ENCODE results near the gene BNC2.

BNC2 gene

GRCh38 chr9:16899606-16900005 is 29.1 kb upstream of the BNC2 start:
- ChIA-PET CTCF (no interaction called here), POLR2A (no interaction called here)
- TF ChIP-seq, protein P1, sequence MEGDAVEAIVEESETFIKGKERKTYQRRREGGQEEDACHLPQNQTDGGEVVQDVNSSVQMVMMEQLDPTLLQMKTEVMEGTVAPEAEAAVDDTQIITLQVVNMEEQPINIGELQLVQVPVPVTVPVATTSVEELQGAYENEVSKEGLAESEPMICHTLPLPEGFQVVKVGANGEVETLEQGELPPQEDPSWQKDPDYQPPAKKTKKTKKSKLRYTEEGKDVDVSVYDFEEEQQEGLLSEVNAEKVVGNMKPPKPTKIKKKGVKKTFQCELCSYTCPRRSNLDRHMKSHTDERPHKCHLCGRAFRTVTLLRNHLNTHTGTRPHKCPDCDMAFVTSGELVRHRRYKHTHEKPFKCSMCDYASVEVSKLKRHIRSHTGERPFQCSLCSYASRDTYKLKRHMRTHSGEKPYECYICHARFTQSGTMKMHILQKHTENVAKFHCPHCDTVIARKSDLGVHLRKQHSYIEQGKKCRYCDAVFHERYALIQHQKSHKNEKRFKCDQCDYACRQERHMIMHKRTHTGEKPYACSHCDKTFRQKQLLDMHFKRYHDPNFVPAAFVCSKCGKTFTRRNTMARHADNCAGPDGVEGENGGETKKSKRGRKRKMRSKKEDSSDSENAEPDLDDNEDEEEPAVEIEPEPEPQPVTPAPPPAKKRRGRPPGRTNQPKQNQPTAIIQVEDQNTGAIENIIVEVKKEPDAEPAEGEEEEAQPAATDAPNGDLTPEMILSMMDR (IDR thresholded peaks at IDR 0.05; ENCODE audit: control extremely low read depth, extremely low read depth, low read depth, missing control alignments): no peak
- DNase-seq (ENCODE audit: extremely low spot score): no peak

DNA sequence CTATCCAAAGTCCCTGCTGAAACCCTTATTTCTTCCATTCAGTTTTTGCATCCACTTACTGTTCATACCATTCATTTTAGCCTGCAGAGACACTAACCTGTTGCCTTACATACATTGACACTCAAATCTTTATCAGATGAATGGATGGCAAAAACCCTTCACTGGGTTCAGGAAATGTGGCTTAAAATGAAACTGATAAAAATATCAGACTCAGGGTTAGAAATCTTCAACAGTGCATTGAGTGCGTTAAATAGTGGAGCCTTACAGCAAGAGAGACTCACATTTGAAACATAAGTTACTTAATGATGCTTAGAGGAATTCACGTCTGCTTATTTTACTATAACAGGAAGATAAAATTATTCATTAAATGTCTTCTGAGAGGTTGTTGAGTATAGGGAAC is 28.0 kb upstream of the BNC2 start:
- ChIA-PET POLR2A (no interaction called here), CTCF (no interaction called here)
- TF ChIP-seq, protein P1 (IDR thresholded peaks at IDR 0.05; ENCODE audit: control extremely low read depth, extremely low read depth, low read depth, missing control alignments): no peak
- DNase-seq (ENCODE audit: extremely low spot score): no peak

GRCh38 chr9:16888594-16888993 is 18.1 kb upstream of the BNC2 start:
- TF ChIP-seq, protein P1 (IDR thresholded peaks at IDR 0.05; ENCODE audit: control extremely low read depth, extremely low read depth, low read depth, missing control alignments): no peak
- no peak for DNase-seq (ENCODE audit: extremely low spot score)
- CTCF ChIA-PET: no interaction called here
- POLR2A ChIA-PET: no interaction called here

GRCh38 chr9:16885931-16886330 is 15.5 kb upstream of the BNC2 start:
- no peak for DNase-seq (ENCODE audit: extremely low spot score)
- POLR2A ChIA-PET: no interaction called here

DNA sequence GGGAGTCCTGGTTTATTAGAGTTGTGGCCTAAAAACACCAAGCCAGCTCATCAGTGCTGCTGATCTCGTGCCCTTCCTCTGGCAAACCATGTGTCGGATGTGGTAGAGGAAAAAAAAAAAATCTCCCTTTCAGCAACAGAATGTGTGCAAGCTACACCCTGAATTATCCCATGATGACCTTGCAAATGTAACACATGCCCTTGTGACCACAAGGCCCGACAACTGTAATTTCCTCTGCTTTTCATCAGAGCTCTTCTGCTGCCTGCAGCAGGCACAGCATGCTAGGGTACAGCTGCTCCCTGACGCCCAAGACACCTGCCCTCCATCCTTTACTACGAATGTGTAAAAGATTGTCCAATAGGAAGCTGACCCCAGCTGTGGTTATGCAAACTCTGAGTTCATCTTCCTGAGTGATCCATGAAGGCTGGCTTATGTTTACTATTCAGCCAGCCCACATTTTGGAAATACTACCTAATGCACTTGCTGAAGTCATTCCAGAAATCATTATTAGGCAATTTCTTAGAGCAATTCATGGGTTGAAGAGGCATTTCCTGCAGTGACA is 14.6 kb upstream of the BNC2 start:
- DNase-seq (ENCODE audit: extremely low spot score): no peak
- TF ChIP-seq, protein P1 (IDR thresholded peaks at IDR 0.05; ENCODE audit: control extremely low read depth, extremely low read depth, low read depth, missing control alignments): no peak
- ChIA-PET POLR2A (no interaction called here), CTCF (interaction anchor here (2.0 kb wide), 1 partner anchor 11 kb away, joined by 7 read pairs; no protein-coding TSS in a partner anchor)

More at GRCh38 chr9:16885931-16886330, 15.5 kb upstream of the BNC2 start:
- TF ChIP-seq, protein P1 (IDR thresholded peaks at IDR 0.05; ENCODE audit: control extremely low read depth, extremely low read depth, low read depth, missing control alignments): no peak
- CTCF ChIA-PET: interaction anchor here (2.0 kb wide), 1 partner anchor 10 kb away, joined by 7 read pairs; no protein-coding TSS in a partner anchor

DNA sequence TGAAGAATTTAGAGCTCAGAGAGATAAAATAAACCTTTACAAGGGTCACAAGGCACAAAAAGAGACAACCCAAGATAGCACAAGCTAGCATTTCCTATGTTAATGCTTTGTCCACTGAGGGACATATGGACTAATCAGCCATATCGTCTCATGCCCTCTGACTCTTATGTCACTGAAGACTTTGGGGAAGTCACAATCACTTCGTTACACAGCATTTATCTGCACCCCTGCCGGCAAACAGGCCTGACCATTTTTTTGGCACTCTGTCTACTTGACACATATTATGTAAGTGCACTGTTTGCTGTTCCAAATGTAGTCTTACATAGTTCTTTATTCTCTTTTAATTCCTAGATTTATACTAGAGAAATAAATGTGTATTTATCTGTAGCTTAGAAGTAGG is 13.9 kb upstream of the BNC2 start:
- POLR2A ChIA-PET: no interaction called here
- DNase-seq (ENCODE audit: extremely low spot score): no peak
- CTCF ChIA-PET: interaction anchor here (2.0 kb wide), 1 partner anchor 12 kb away, joined by 7 read pairs; no protein-coding TSS in a partner anchor
- TF ChIP-seq, protein P1 (IDR thresholded peaks at IDR 0.05; ENCODE audit: control extremely low read depth, extremely low read depth, low read depth, missing control alignments): no peak

All from GM10248 (cell line).